Hepatocyte (in vitro differentiated cells): Measurements from ENCODE around the gene RNF13.

ENCODE experiments used
- EZH2 ChIP-seq: fragments of 200-600 bp; sonication (generic); IDR thresholded peaks from 2 replicates; pipeline ENCODE4 v1.6.1; 2016; ENCODE audit warnings: antibody characterized with exemption, mild to moderate bottlenecking, borderline replicate concordance
- TF ChIP-seq, protein P1 (sequence below): fragments of 200-600 bp; sonication (generic); IDR thresholded peaks from 2 replicates; pipeline ENCODE4 v1.5.1; 2016; ENCODE audit warnings: antibody characterized with exemption, mild to moderate bottlenecking; ENCODE audit not compliant: poor library complexity

DNA sequence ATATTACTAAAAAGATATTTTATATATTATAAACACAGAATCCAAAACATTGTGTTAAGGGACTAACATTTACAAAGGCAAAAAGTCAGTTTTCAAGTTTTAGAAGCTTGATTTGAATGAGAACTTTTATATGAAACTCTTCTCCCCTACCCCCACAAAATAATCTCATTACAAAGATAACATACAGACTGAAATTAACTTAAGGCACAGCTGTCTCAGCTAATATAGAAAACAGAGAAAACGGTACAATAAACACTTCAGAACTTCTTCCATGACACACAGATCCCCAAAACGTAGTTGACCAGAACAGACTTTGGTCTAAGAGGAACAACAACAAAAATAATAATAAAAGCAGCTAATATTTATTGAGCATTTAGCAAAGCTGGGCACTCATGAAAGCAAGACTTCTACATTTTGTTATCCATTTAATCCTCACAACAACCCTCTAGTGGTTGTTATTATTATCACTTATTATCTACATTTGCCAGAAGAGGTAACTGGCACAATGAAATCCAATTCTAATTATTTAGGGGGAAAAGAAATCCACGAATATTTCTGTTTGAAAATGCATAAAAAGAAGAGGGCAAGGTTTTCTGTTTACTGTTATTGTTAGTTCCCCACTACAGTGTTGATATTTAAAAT, 89.6 kb downstream of the RNF13 start:
- TF ChIP-seq EZH2: no peak
- TF ChIP-seq, protein P1, sequence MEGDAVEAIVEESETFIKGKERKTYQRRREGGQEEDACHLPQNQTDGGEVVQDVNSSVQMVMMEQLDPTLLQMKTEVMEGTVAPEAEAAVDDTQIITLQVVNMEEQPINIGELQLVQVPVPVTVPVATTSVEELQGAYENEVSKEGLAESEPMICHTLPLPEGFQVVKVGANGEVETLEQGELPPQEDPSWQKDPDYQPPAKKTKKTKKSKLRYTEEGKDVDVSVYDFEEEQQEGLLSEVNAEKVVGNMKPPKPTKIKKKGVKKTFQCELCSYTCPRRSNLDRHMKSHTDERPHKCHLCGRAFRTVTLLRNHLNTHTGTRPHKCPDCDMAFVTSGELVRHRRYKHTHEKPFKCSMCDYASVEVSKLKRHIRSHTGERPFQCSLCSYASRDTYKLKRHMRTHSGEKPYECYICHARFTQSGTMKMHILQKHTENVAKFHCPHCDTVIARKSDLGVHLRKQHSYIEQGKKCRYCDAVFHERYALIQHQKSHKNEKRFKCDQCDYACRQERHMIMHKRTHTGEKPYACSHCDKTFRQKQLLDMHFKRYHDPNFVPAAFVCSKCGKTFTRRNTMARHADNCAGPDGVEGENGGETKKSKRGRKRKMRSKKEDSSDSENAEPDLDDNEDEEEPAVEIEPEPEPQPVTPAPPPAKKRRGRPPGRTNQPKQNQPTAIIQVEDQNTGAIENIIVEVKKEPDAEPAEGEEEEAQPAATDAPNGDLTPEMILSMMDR: no peak
